GM21515 (cell line): Measurements from ENCODE around the gene ALLC.

Source experiments
- ATAC-seq: cut with Tn5 transposase; IDR thresholded peaks from one replicate; pipeline ENCODE4 v1.9.1; 2021; ENCODE audit not compliant: unreplicated experiment

The ALLC gene

GRCh38 chr2:3639015-3639630 is 18.9 kb upstream of the ALLC start:
- no peak for ATAC-seq

GRCh38 chr2:3639653-3640052 is 18.3 kb upstream of the ALLC start:
- ATAC-seq: no peak

- no peak for ATAC-seq
These were observed 16.8 kb upstream of the ALLC start for GRCh38 chr2:3641181-3641580.

- no peak for ATAC-seq
These were observed 16.1 kb upstream of the ALLC start for GRCh38 chr2:3641841-3642421.

- ATAC-seq: no peak
These were observed 15.3 kb upstream of the ALLC start for GRCh38 chr2:3642521-3643215.

GRCh38 chr2:3643371-3644245 is 14.4 kb upstream of the ALLC start:
- ATAC-seq: no peak

GRCh38 chr2:3644246-3644525 is 13.8 kb upstream of the ALLC start:
- ATAC-seq: peak; percentile 76

GRCh38 chr2:3644891-3645605 is 13.0 kb upstream of the ALLC start:
- ATAC-seq: no peak

GRCh38 chr2:3645745-3646389 is 12.1 kb upstream of the ALLC start:
- ATAC-seq: no peak

- no peak for ATAC-seq
These were observed 11.6 kb upstream of the ALLC start for GRCh38 chr2:3646446-3646845.

GRCh38 chr2:3647246-3647645 is 10.8 kb upstream of the ALLC start:
- no peak for ATAC-seq

GRCh38 chr2:3647831-3648651 is 10.0 kb upstream of the ALLC start:
- ATAC-seq: no peak

- ATAC-seq: no peak
These were observed 9.3 kb upstream of the ALLC start for GRCh38 chr2:3648652-3649177.

- no peak for ATAC-seq
These were observed 8.4 kb upstream of the ALLC start for GRCh38 chr2:3649581-3649980.

GRCh38 chr2:3650140-3650920 is 7.7 kb upstream of the ALLC start:
- ATAC-seq: no peak

- ATAC-seq: peak; percentile 87
These were observed 6.0 kb upstream of the ALLC start for GRCh38 chr2:3651691-3652648.

GRCh38 chr2:3652896-3653625 is 4.9 kb upstream of the ALLC start:
- ATAC-seq: no peak
